NB4 (cell line): Measurements from ENCODE around the gene QSOX1.

Experiments used
- CTCF ChIP-seq: IDR thresholded peaks from one replicate; pipeline ENCODE4 v1.5.1; 2012; ENCODE audit warnings: low read depth, low read length
- MYC ChIP-seq: IDR thresholded peaks from 2 replicates; pipeline ENCODE4 v1.6.1; 2011; ENCODE audit warnings: low read depth, low read length

- no peak for TF ChIP-seq MYC
- TF ChIP-seq CTCF, result no peak
These were observed 91.9 kb downstream of the QSOX1 start for GRCh38 chr1:180246579-180246978.
